Upper lobe of left lung (tissue), 4 donors: ENCODE results near the gene CPTP.

Experiments
- POLR2A ChIP-seq, 4 donors: fragments of 450-650 bp; IDR thresholded peaks; one replicate each; pipeline ENCODE4 v1.5.1; 2016 to 2017; ENCODE audit warnings: antibody characterized with exemption in 4 of 4, mild to moderate bottlenecking in 2 of 4
- POLR2AphosphoS5 ChIP-seq, 2 donors: sonication (generic); formaldehyde crosslinking; IDR thresholded peaks; one replicate each; pipeline ENCODE4 v1.5.1; 2017; ENCODE audit warnings: antibody characterized with exemption in 2 of 2
- TF ChIP-seq, protein P1 (sequence below), 6 experiments: fragments of 450-650 bp in 4 of 6; fragments of 200-600 bp in 2 of 6; sonication (generic) in 2 of 6; IDR thresholded peaks; one replicate each; pipeline ENCODE4 v1.5.1; 2016 to 2019; ENCODE audit warnings: antibody characterized with exemption in 6 of 6

DNA sequence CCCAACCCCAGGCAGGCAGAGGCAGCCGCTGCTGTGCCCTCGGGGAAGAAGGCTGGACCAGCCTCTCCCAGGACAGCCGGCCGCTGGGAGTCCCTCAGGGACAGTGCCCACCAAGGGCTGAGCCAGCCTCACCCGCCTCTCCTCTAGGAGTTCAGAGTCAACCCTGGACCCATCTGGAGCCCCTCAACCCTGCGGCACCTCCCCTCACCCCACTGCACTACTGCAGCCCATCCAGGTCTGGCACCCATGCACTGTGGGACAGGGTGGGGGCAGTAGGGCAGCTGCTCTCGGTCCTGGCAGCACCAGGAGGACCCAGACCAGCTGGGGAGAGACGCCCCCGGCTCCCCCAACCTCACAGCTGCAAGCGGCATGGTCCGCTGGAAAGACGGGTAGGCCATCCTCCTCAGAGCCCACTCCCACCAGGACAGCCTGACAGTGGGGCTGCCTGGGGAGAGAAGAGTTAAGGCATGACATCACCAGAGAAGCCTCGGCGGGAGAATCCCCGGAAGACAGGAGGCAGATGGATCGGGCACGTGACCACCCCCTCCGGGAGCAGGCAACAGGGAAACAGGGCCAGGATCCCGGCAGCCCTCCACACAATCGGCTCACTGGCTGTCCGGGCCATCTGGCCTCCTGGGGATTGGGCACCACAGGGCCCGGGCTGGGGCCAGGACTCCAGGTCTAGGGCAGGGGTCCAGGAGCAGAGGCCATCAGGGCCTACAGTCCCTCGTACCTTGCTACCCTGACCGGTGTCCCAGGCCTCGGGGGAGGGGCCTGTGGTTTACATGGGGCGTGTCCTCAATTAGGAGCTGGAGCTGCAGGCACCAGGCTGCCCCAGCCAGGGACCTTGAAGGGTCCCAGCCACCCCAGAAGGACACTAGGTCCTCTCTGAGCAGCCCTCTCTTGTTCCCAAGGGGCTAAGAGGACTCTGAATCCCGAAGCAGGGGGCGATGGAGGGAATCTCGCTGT lies 20.0 kb upstream of the CPTP start:
- TF ChIP-seq POLR2A (IDR thresholded peaks at IDR 0.05) (no peak), POLR2AphosphoS5 (IDR thresholded peaks at IDR 0.05) (peak in 1 of 2 donors; percentile 14)
- TF ChIP-seq, protein P1, sequence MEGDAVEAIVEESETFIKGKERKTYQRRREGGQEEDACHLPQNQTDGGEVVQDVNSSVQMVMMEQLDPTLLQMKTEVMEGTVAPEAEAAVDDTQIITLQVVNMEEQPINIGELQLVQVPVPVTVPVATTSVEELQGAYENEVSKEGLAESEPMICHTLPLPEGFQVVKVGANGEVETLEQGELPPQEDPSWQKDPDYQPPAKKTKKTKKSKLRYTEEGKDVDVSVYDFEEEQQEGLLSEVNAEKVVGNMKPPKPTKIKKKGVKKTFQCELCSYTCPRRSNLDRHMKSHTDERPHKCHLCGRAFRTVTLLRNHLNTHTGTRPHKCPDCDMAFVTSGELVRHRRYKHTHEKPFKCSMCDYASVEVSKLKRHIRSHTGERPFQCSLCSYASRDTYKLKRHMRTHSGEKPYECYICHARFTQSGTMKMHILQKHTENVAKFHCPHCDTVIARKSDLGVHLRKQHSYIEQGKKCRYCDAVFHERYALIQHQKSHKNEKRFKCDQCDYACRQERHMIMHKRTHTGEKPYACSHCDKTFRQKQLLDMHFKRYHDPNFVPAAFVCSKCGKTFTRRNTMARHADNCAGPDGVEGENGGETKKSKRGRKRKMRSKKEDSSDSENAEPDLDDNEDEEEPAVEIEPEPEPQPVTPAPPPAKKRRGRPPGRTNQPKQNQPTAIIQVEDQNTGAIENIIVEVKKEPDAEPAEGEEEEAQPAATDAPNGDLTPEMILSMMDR (IDR thresholded peaks at IDR 0.05), result no peak
